ENCODE measurements around the gene GPR15LG. TPM values are rescaled to one million over a fixed set of nuclear protein-coding genes. Genes with fewer than 3 reads are reported as not detected.
"Not testable (repeated sequence)": the region's sequence is repeated elsewhere in the genome, so short reads cannot be mapped to it uniquely, and the experiment has no call there.

GPR15LG gene
- total RNA-seq, 6 experiments from 2014 or later, result not detected

DNA sequence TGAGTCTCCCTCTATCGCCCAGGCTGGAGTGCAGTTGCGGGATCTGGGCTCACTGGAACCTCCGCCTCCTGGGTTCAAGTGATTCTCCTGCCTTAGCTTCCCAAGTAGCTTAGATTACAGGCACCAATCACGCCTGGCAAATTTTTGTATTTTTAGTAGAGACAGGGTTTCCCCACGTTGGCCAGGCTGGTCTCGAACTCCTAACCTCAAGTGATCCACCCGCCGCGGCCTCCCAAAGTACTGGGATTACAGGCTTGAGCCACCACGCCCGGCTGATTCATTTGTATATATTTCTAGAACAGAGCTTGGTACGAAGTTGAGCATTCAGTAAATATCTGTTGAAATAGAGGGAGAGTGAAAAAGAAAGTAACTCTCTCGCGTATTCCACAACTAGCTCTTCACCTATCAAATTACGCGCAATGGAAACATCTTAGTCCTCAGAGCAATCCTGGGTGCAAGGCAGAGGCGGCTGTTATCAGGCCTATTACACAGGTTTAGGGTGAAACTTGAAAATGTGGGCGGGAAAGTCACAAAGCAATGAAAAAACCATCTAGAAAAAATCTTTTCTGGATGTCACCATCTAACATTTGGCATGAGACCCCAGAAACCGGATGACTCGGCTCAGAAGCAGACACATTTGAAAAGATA, 35.0 kb upstream of the GPR15LG start:
- DNase-seq, result no peak

DNA sequence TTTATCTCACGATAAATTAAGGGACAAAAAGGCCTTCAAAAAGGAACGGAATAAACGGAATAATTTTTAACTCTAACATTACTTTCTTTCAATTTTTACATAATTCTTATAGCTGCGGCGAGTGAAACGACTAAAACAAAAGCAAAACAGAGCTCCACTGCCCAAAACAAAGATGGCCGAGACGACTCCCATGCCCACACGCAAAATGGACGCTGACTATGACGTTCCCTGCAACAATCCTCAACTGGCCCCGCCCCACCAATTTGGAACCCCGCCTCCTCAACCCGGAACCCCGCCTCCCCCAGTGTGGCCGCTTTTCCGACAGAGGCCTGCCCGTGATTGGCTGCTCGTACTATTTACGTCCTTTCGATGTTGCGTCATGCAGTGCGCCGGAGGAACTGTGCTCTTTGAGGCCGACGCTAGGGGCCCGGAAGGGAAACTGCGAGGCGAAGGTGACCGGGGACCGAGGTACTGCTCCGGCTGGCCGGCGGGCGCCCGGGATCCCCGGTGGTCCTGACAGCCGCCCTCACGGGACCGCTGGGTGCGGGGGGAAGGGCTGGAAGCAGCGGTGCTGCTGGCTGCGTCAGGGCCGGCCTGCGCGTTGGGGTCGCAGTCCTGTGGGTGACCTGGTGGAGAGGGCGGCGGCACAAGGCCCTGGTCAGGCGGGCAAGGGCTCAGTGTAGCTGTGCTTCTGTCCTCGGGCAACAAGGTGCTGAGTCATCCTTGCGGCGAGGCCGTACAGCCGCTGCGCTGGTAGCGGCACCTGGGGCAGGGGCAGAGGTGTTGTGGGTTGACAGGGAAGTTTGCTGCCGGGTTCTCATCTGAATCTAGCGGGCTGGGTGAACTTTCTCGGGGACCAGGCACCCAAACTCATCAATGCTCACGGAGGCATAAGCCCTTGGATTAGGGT, 34.2 kb upstream of the GPR15LG start, which contains the start of gene GHITM:
TSS of gene GHITM (plus strand) at position 384 of the 910 bp plus-strand sequence. CDS start 1,992 bp downstream, outside the sequence.
- peaks cover 16% of the 10 kb centered on the region for H3K36me3 Mint-ChIP-seq (ENCODE audit: low read depth)
- H3K9me3 Mint-ChIP-seq, result no peaks in the 10 kb centered on the region
- DNase-seq, result peak; percentile 99
- peak within 1 kb of the TSS; percentile 99 for H3K4me3 Mint-ChIP-seq
- H3K27me3 Mint-ChIP-seq (ENCODE audit: insufficient read depth), result no peaks in the 10 kb centered on the region; the same call in 1 of the 2 replicates
- H3K27ac Mint-ChIP-seq, result peak within 1 kb of the TSS; percentile 99
- TF ChIP-seq, protein P1, sequence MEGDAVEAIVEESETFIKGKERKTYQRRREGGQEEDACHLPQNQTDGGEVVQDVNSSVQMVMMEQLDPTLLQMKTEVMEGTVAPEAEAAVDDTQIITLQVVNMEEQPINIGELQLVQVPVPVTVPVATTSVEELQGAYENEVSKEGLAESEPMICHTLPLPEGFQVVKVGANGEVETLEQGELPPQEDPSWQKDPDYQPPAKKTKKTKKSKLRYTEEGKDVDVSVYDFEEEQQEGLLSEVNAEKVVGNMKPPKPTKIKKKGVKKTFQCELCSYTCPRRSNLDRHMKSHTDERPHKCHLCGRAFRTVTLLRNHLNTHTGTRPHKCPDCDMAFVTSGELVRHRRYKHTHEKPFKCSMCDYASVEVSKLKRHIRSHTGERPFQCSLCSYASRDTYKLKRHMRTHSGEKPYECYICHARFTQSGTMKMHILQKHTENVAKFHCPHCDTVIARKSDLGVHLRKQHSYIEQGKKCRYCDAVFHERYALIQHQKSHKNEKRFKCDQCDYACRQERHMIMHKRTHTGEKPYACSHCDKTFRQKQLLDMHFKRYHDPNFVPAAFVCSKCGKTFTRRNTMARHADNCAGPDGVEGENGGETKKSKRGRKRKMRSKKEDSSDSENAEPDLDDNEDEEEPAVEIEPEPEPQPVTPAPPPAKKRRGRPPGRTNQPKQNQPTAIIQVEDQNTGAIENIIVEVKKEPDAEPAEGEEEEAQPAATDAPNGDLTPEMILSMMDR (IDR thresholded peaks at IDR 0.05), result peak; percentile 68
- peaks cover 26% of the 10 kb centered on the region for H3K4me1 Mint-ChIP-seq (ENCODE audit: low read depth)

More for the DNA sequence above, 35.0 kb upstream of the GPR15LG start:
- peak overlapping the region; percentile 99 for H3K4me3 Mint-ChIP-seq
- TF ChIP-seq, protein P1 (IDR thresholded peaks at IDR 0.05), result no peak
- H3K27ac Mint-ChIP-seq, result peak overlapping the region; percentile 99
- no peaks in the 10 kb centered on the region for H3K9me3 Mint-ChIP-seq
- no peaks in the 10 kb centered on the region; the same call in none of the 2 replicates for H3K27me3 Mint-ChIP-seq (ENCODE audit: insufficient read depth)
- peaks cover 12% of the 10 kb centered on the region for H3K36me3 Mint-ChIP-seq (ENCODE audit: low read depth)
- peaks cover 26% of the 10 kb centered on the region for H3K4me1 Mint-ChIP-seq (ENCODE audit: low read depth)

GRCh38 chr10:84140036-84140379, 33.6 kb upstream of the GPR15LG start:
- H3K9me3 Mint-ChIP-seq, result no peaks in the 10 kb centered on the region
- H3K36me3 Mint-ChIP-seq (ENCODE audit: low read depth), result peaks cover 20% of the 10 kb centered on the region
- peak; percentile 40 for DNase-seq
- H3K4me1 Mint-ChIP-seq (ENCODE audit: low read depth), result peaks cover 26% of the 10 kb centered on the region
- TF ChIP-seq, protein P1 (IDR thresholded peaks at IDR 0.05), result no peak
- H3K27me3 Mint-ChIP-seq (ENCODE audit: insufficient read depth), result no peaks in the 10 kb centered on the region; the same call in 1 of the 2 replicates
- H3K27ac Mint-ChIP-seq, result peak overlapping the region; percentile 99
- H3K4me3 Mint-ChIP-seq, result peak overlapping the region; percentile 99

- H3K9me3 Mint-ChIP-seq, result no peaks in the 10 kb centered on the region
- H3K27me3 Mint-ChIP-seq (ENCODE audit: insufficient read depth), result no peaks in the 10 kb centered on the region
- DNase-seq, result no peak
- peaks cover 26% of the 10 kb centered on the region for H3K36me3 Mint-ChIP-seq (ENCODE audit: low read depth)
- H3K27ac Mint-ChIP-seq, result no peak overlapping the region
- TF ChIP-seq, protein P1 (IDR thresholded peaks at IDR 0.05), result no peak
- no peak overlapping the region for H3K4me3 Mint-ChIP-seq
- no peaks in the 10 kb centered on the region for H3K4me1 Mint-ChIP-seq (ENCODE audit: low read depth)
Observed at GRCh38 chr10:84147347-84147746, 26.3 kb upstream of the GPR15LG start.

DNA sequence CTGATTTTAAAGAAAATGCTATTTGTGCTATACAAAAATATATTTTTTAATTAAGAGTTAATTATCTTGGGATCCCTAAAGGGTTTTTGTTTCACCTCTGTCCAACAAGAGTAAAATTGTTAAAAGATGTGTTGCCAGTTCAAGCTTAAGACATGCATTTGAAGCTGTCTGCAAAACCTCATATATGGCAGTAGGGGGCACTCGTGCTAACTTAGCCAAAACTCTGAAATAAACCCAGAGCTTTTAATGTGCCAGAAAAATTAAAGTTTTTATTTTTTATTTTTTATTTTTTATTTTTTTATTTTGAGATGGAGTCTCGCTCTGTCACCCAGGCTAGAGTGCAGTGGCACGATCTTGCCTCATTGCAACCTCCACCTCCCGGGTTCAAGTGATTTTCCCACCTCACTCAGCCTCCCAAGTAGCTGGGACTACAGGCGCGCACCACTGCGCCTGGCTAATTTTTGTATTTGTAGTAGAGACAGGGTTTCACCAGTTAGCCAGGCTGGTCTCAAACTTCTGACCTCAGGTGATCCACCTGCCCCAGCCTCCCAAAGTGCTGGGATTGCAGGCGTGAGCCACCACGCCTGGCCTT, 25.5 kb upstream of the GPR15LG start:
- TF ChIP-seq, protein P1 (IDR thresholded peaks at IDR 0.05), result peak; percentile 85
- H3K36me3 Mint-ChIP-seq (ENCODE audit: low read depth), result peaks cover 25% of the 10 kb centered on the region
- not testable (repeated sequence) for H3K27me3 Mint-ChIP-seq (ENCODE audit: insufficient read depth); H3K9me3 Mint-ChIP-seq; H3K4me3 Mint-ChIP-seq; H3K4me1 Mint-ChIP-seq (ENCODE audit: low read depth); H3K27ac Mint-ChIP-seq
- peak; percentile 34 for DNase-seq
